ENCODE measurements around the gene UTP15. TPM values are rescaled to one million over a fixed set of nuclear protein-coding genes. Genes with fewer than 3 reads are reported as not detected.

Gene UTP15
- total and polyA plus RNA-seq, 9 donors, result 8.8 to 14.6 (median 11.2) TPM

DNA sequence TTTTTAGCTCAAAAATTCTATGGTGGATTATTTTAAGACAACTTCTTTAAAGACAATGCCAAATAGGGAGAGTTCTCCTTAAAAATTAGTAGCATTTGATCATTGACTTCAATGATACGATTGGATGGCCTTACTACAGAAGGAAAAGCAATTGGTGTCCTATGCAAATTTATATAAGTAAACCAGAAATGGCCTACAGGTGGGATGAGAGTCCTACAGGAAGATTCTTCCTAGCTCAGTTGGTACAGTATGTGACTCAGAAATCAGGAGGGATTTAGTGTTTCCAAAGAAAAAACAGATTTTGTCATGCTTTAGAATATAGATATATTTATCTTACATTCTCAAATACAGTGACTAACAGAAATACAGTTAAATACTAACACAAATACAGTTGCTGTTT, 6.6 kb upstream of the UTP15 start:
- DNase-seq, result no peak
- Histone ChIP-seq H3K36me3 (ENCODE audit: control insufficient read depth, insufficient read depth, low read length) (peaks cover 28% of the 10 kb centered on the region), H3K9me3 (replicated peaks; ENCODE audit: control insufficient read depth, low read depth, low read length) (no peaks in the 10 kb centered on the region), H3K27me3 (ENCODE audit: control insufficient read depth, insufficient read depth, low read length) (no peaks in the 10 kb centered on the region), H3K27ac (ENCODE audit: low read length) (no peak overlapping the region), H3K4me3 (ENCODE audit: low read length) (no peak overlapping the region), H3K4me1 (ENCODE audit: control insufficient read depth, insufficient read depth, low read length) (no peaks in the 10 kb centered on the region)
- WGBS (ENCODE audit: insufficient coverage), result no CpG with 5 or more reads among the region's 1 CpG

DNA sequence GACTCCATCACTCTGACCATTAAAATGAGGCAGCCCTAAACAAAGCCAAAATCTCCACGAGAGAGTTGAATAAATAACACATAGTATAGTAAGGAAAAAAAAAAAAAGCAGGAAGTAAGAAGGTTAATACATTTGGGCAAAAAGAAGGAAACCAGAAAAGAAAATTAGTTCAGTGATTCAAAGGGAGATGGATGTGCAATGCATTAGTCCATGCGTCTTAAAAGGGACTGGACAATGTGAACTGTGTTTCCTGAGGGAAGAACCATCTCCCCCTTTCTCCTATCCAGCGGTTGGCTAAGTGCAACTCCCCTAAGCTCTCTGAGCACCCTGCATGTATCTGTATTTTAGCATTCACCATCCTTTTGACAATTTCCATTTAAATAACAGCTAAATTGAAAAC, 1.5 kb upstream of the UTP15 start:
- Histone ChIP-seq H3K27me3 (ENCODE audit: control insufficient read depth, insufficient read depth, low read length) (no peaks in the 10 kb centered on the region), H3K27ac (ENCODE audit: low read length) (no peak overlapping the region), H3K4me3 (ENCODE audit: low read length) (peak overlapping the region; percentile 65), H3K9me3 (replicated peaks; ENCODE audit: control insufficient read depth, low read depth, low read length) (no peaks in the 10 kb centered on the region), H3K4me1 (ENCODE audit: control insufficient read depth, insufficient read depth, low read length) (peaks cover 6% of the 10 kb centered on the region), H3K36me3 (ENCODE audit: control insufficient read depth, insufficient read depth, low read length) (peaks cover 11% of the 10 kb centered on the region)
- no peak for DNase-seq
- WGBS (ENCODE audit: insufficient coverage), result 33% methylated on average over 1 of the region's 3 CpGs

DNA sequence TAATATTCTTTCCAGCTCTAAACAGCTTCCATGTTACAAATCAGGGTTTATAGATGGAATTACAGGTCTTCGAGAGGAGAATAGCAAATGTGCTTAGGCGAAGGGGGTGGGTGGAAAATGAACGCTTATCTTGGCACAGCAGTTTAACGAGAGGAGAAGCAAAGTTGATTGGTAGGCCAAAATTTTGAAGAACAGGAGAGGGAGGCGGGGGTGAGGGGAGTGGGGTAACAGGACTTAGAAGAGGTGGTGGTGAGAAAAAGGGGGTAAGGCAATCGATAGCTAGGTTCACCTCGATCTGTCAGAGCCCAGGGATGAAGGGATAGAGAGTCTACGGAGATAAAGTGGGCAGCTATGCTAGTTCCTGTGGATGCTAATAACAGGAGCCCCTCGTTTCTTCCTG, 868 bp upstream of the UTP15 start:
- Histone ChIP-seq H3K36me3 (ENCODE audit: control insufficient read depth, insufficient read depth, low read length) (peaks cover 11% of the 10 kb centered on the region), H3K9me3 (replicated peaks; ENCODE audit: control insufficient read depth, low read depth, low read length) (no peaks in the 10 kb centered on the region), H3K27me3 (ENCODE audit: control insufficient read depth, insufficient read depth, low read length) (no peaks in the 10 kb centered on the region), H3K4me3 (ENCODE audit: low read length) (peak overlapping the region; percentile 65), H3K4me1 (ENCODE audit: control insufficient read depth, insufficient read depth, low read length) (peaks cover 6% of the 10 kb centered on the region), H3K27ac (ENCODE audit: low read length) (peak overlapping the region; percentile 95)
- 2% methylated on average over 7 of the region's 9 CpGs for WGBS (ENCODE audit: insufficient coverage)
- peak; percentile 43 for DNase-seq

DNA sequence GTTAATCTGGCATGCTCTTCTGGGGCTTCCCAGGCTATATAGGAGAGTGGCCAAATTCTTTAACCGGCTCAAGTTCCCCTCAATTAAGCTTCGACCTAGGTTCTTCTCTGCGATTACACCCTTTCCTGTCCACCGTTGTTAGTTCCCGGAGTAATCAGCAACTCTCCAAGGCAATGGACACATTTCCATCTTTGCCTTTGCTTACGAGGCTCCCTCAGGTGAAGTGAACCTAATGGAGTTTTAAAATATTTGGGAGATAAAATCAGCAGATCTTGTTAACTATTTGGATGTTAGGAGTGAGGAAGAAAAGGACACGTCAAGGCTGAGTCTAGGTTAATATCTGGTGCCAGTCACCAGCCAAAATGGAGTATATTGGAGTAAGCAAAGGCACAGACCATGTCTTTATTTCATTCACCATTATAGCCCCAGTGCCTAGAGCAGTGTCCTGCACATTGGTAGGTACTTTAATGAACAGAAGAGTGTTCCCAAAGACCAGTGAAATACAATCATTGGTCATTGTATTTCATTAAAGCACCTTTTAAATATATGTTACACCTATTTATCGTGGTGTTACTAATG, 515 bp downstream of the UTP15 start:
- H3K4me1 ChIP-seq (ENCODE audit: control insufficient read depth, insufficient read depth, low read length), result peaks cover 6% of the 10 kb centered on the region
- no peak for DNase-seq
- WGBS (ENCODE audit: insufficient coverage), result 0% methylated on average over 3 of the region's 8 CpGs
- H3K4me3 ChIP-seq (ENCODE audit: low read length), result peak overlapping the region; percentile 65
- H3K27ac ChIP-seq (ENCODE audit: low read length), result peak overlapping the region; percentile 95
- H3K36me3 ChIP-seq (ENCODE audit: control insufficient read depth, insufficient read depth, low read length), result peaks cover 15% of the 10 kb centered on the region
- no peaks in the 10 kb centered on the region for H3K9me3 ChIP-seq (replicated peaks; ENCODE audit: control insufficient read depth, low read depth, low read length)
- no peaks in the 10 kb centered on the region for H3K27me3 ChIP-seq (ENCODE audit: control insufficient read depth, insufficient read depth, low read length)

DNA sequence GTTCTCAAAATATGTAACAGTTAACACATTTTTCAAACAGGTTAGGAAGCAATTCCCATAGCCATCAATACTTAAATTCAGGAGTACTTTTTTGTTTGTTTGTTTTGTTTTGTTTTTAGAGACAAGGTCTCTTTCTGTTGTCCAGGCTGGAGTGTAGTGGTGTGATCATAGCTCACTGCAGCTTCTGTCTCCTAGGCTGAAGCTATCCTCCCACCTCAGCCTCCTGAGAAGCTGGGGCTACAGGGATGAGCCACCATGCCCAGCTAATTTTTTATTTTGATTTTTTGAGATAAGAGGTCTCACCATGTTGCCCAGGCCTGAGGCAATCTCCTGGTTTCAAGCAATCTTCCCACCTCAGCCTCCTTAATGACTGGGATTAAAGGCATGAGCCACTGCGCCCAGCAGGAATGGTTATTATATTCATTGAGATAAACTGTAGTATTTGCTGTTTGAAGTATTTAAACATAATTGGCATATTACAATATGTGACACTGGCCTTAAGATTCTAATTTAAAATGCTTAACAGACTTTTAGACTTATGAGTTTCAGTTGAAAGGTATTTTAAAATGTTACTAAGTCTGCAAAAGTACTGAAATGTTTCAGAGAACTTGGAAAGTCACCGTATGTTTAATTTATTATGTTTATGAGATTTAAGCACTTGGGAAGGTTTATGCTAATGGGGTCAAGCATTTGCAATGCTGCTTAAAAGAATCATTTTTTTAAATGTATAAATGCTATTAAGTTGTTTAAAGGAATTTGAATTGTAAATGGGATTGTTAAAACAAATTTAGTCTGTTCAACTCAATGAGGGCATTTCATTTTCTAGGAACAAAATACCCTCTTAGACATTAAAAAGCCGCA, 17.0 kb downstream of the UTP15 start:
- H3K36me3 ChIP-seq (ENCODE audit: control insufficient read depth, insufficient read depth, low read length), result peaks cover 10% of the 10 kb centered on the region
- H3K27ac ChIP-seq (ENCODE audit: low read length), result no peak overlapping the region
- H3K4me3 ChIP-seq (ENCODE audit: low read length), result no peak overlapping the region
- WGBS (ENCODE audit: insufficient coverage), result no CpG with 5 or more reads among the region's 3 CpGs
- no peaks in the 10 kb centered on the region for H3K27me3 ChIP-seq (ENCODE audit: control insufficient read depth, insufficient read depth, low read length)
- H3K9me3 ChIP-seq (replicated peaks; ENCODE audit: control insufficient read depth, low read depth, low read length), result no peaks in the 10 kb centered on the region
- H3K4me1 ChIP-seq (ENCODE audit: control insufficient read depth, insufficient read depth, low read length), result no peaks in the 10 kb centered on the region
- DNase-seq, result no peak

DNA sequence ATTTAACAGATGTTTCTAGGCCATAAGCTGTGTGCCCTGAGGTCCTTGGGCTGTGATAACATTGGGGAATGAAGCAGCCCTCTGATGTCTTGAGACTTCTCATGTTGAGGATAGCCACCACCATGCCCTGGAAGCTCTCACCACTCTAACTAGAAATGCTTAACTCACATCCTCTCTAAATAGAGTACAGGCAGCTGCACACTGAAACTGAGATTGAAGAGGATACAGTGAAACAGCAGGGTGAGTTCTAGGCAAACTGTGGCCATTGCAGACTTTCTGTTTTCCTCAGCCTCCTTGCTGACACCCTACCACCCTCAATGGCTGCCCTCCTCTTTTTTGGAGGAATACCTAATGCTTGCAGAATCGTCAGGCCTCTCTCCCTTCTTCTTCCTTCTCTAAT, 22.4 kb downstream of the UTP15 start:
- H3K36me3 ChIP-seq (ENCODE audit: control insufficient read depth, insufficient read depth, low read length), result no peaks in the 10 kb centered on the region
- H3K4me1 ChIP-seq (ENCODE audit: control insufficient read depth, insufficient read depth, low read length), result no peaks in the 10 kb centered on the region
- WGBS (ENCODE audit: insufficient coverage), result no CpG with 5 or more reads among the region's 1 CpG
- H3K27ac ChIP-seq (ENCODE audit: low read length), result no peak overlapping the region
- H3K9me3 ChIP-seq (replicated peaks; ENCODE audit: control insufficient read depth, low read depth, low read length), result no peaks in the 10 kb centered on the region
- no peaks in the 10 kb centered on the region for H3K27me3 ChIP-seq (ENCODE audit: control insufficient read depth, insufficient read depth, low read length)
- no peak for DNase-seq
- H3K4me3 ChIP-seq (ENCODE audit: low read length), result no peak overlapping the region

DNA sequence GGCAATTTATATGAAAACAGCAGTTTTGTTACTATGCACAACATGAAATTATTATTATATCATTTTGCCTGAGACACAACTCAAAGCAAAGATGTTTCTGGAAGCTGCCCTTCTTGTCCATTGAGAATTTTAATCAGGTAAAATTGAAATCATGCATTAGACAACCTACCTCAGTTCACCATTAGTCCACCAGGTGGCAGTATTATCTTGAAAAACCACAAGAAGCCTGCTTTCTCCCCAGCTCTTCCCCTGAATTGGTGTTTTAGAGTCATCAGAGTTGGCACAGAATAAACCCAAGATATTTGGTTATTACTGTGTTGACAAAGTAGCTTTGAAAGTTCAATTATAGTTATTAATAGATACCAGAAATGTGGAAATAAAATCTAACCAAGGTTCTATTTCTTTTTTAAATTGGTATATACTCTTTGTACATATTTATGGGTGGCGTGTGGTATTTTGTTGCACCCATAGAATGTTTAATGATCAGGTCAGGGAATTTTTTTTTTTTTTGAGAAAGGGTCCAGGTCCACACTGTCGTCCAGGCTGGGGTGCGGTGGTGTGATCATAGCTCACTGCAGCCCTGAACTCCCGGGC, 25.7 kb downstream of the UTP15 start:
- Histone ChIP-seq H3K36me3 (ENCODE audit: control insufficient read depth, insufficient read depth, low read length) (no peaks in the 10 kb centered on the region), H3K9me3 (replicated peaks; ENCODE audit: control insufficient read depth, low read depth, low read length) (no peaks in the 10 kb centered on the region), H3K4me1 (ENCODE audit: control insufficient read depth, insufficient read depth, low read length) (no peaks in the 10 kb centered on the region), H3K27ac (ENCODE audit: low read length) (no peak overlapping the region), H3K4me3 (ENCODE audit: low read length) (no peak overlapping the region), H3K27me3 (ENCODE audit: control insufficient read depth, insufficient read depth, low read length) (no peaks in the 10 kb centered on the region)
- peak; percentile 78 for DNase-seq
- no CpG with 5 or more reads among the region's 4 CpGs for whole genome bisulfite sequencing (ENCODE audit: insufficient coverage)

DNA sequence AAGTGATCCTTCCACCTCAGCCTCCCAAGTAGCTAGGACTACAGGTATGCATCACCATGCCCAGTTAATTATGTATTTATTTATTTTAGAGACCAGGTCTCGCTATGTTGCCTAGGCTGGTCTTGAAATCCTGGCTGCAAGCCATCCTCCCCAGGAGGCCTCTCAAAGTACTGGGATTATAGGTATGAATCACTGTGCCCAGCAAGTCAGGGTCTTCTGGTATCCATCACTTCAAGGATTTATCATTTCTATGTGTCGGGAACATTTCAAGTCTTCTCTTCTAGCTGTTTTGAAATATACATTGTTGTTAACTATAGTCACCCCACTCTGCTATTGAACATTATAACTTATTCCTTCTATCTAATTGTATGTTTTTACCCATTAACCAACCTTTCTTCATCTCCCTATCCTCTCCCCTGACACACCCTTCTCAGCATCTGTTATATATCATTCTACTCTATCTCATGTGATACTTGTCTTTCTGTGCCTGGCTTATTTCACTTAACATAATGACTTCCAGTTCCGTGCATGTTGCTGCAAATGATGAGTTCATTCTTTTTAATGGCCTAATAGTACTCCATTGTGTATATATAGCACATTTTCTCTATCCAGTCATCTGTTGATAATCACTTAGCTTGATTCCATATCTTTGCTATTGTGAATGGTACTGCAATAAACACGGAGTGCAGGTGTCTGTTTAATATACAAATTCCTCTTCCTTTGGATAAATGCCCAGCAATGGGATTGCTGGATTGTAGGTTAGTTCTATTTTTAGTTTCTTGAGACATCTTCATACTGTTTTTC, 26.4 kb downstream of the UTP15 start:
- Histone ChIP-seq H3K27me3 (ENCODE audit: control insufficient read depth, insufficient read depth, low read length) (no peaks in the 10 kb centered on the region), H3K4me1 (ENCODE audit: control insufficient read depth, insufficient read depth, low read length) (no peaks in the 10 kb centered on the region), H3K27ac (ENCODE audit: low read length) (no peak overlapping the region), H3K9me3 (replicated peaks; ENCODE audit: control insufficient read depth, low read depth, low read length) (no peaks in the 10 kb centered on the region), H3K4me3 (ENCODE audit: low read length) (no peak overlapping the region), H3K36me3 (ENCODE audit: control insufficient read depth, insufficient read depth, low read length) (no peaks in the 10 kb centered on the region)
- WGBS (ENCODE audit: insufficient coverage), result no CpG with 5 or more reads among the region's 4 CpGs
- peak; percentile 7 for DNase-seq

DNA sequence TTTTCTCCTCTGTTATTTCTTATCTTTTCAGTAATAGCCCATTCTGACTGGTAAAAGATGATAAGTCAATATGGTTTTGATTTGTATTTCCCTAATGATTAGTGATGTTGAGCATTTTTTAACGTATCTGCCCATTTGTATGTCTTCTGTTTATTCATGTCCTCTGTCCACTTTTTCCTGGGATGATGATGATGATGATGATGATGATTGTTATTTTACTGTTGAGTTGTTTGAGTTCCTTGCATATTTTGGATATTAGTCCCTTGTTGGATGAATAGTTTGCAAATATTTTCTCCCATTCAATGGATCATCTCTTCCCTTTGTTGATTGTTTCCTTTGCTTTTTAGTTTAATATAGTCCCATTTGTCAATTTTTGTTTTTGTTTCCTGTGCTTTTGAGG, 27.0 kb downstream of the UTP15 start:
- Histone ChIP-seq H3K36me3 (ENCODE audit: control insufficient read depth, insufficient read depth, low read length) (no peaks in the 10 kb centered on the region), H3K4me3 (ENCODE audit: low read length) (no peak overlapping the region), H3K4me1 (ENCODE audit: control insufficient read depth, insufficient read depth, low read length) (no peaks in the 10 kb centered on the region), H3K27me3 (ENCODE audit: control insufficient read depth, insufficient read depth, low read length) (no peaks in the 10 kb centered on the region), H3K27ac (ENCODE audit: low read length) (no peak overlapping the region), H3K9me3 (replicated peaks; ENCODE audit: control insufficient read depth, low read depth, low read length) (no peaks in the 10 kb centered on the region)
- WGBS (ENCODE audit: insufficient coverage), result no CpG with 5 or more reads among the region's 1 CpG
- DNase-seq, result no peak

Data from muscle of leg (tissue), 11 donors.